ENCODE data around the gene AKT3.

AKT3 gene

GRCh38 chr1:243802736-243803135 is 47.3 kb downstream of the AKT3 start:
- Histone ChIP-seq H3K4me1 (ENCODE audit: low read length) (no peaks in the 10 kb centered on the region), H3K27ac (ENCODE audit: low read length) (no peak overlapping the region), H3K36me3 (replicated peaks; ENCODE audit: insufficient read depth, low read length) (no peaks in the 10 kb centered on the region), H3F3A (ENCODE audit: insufficient read depth, low read length) (no peaks in the 10 kb centered on the region), H2AFZ (ENCODE audit: low read length) (no peak overlapping the region), H3K4me2 (ENCODE audit: low read depth, low read length) (no peak overlapping the region), H3K27me3 (replicated peaks; ENCODE audit: insufficient read depth, low read length) (no peaks in the 10 kb centered on the region), H3K9me3 (replicated peaks; ENCODE audit: insufficient read depth, low read length) (no peaks in the 10 kb centered on the region), H3K9me2 (replicated peaks; ENCODE audit: insufficient read depth, low read length) (no peaks in the 10 kb centered on the region), H3K9ac (ENCODE audit: low read length) (no peak overlapping the region), H3K79me2 (ENCODE audit: low read length) (no peaks in the 10 kb centered on the region), H4K20me1 (ENCODE audit: insufficient read depth, low read length) (no peaks in the 10 kb centered on the region), H3K4me3 (ENCODE audit: low read length) (no peak overlapping the region)
- no peak for DNase-seq
- no peak for TF ChIP-seq EZH2 (optimal IDR thresholded peaks at IDR 0.05; ENCODE audit: low read depth, low read length)
- no peak for TF ChIP-seq EZH2phosphoT487 (IDR thresholded peaks at IDR 0.05; ENCODE audit: low read length)
- TF ChIP-seq CTCF (IDR thresholded peaks at IDR 0.05; ENCODE audit: low read length), result no peak

- no peaks in the 10 kb centered on the region for H3K4me1 ChIP-seq (ENCODE audit: low read length)
- TF ChIP-seq EZH2 (optimal IDR thresholded peaks at IDR 0.05; ENCODE audit: low read depth, low read length), result no peak
- TF ChIP-seq EZH2phosphoT487 (IDR thresholded peaks at IDR 0.05; ENCODE audit: low read length), result no peak
- no peak for TF ChIP-seq CTCF (IDR thresholded peaks at IDR 0.05; ENCODE audit: low read length)
- H3F3A ChIP-seq (ENCODE audit: insufficient read depth, low read length), result no peaks in the 10 kb centered on the region
- H3K9me2 ChIP-seq (replicated peaks; ENCODE audit: insufficient read depth, low read length), result no peaks in the 10 kb centered on the region
- no peaks in the 10 kb centered on the region for H3K27me3 ChIP-seq (replicated peaks; ENCODE audit: insufficient read depth, low read length)
- H3K27ac ChIP-seq (ENCODE audit: low read length), result no peak overlapping the region
- H4K20me1 ChIP-seq (ENCODE audit: insufficient read depth, low read length), result no peaks in the 10 kb centered on the region
- H3K4me3 ChIP-seq (ENCODE audit: low read length), result no peak overlapping the region
- H3K9me3 ChIP-seq (replicated peaks; ENCODE audit: insufficient read depth, low read length), result no peaks in the 10 kb centered on the region
- no peak for DNase-seq
- no peak overlapping the region for H2AFZ ChIP-seq (ENCODE audit: low read length)
- H3K79me2 ChIP-seq (ENCODE audit: low read length), result no peaks in the 10 kb centered on the region
- no peak overlapping the region for H3K9ac ChIP-seq (ENCODE audit: low read length)
- no peaks in the 10 kb centered on the region for H3K36me3 ChIP-seq (replicated peaks; ENCODE audit: insufficient read depth, low read length)
- H3K4me2 ChIP-seq (ENCODE audit: low read depth, low read length), result no peak overlapping the region
Measured at GRCh38 chr1:243801378-243801777, 48.7 kb downstream of the AKT3 start.

GRCh38 chr1:243799908-243800307 is 50.1 kb downstream of the AKT3 start:
- Histone ChIP-seq H3K79me2 (ENCODE audit: low read length) (no peaks in the 10 kb centered on the region), H3K27ac (ENCODE audit: low read length) (no peak overlapping the region), H2AFZ (ENCODE audit: low read length) (no peak overlapping the region), H3K9ac (ENCODE audit: low read length) (no peak overlapping the region), H3K9me3 (replicated peaks; ENCODE audit: insufficient read depth, low read length) (no peaks in the 10 kb centered on the region), H3K4me3 (ENCODE audit: low read length) (no peak overlapping the region), H3K36me3 (replicated peaks; ENCODE audit: insufficient read depth, low read length) (no peaks in the 10 kb centered on the region), H4K20me1 (ENCODE audit: insufficient read depth, low read length) (no peaks in the 10 kb centered on the region), H3K27me3 (replicated peaks; ENCODE audit: insufficient read depth, low read length) (no peaks in the 10 kb centered on the region), H3K4me2 (ENCODE audit: low read depth, low read length) (no peak overlapping the region), H3F3A (ENCODE audit: insufficient read depth, low read length) (no peaks in the 10 kb centered on the region), H3K9me2 (replicated peaks; ENCODE audit: insufficient read depth, low read length) (no peaks in the 10 kb centered on the region), H3K4me1 (ENCODE audit: low read length) (no peaks in the 10 kb centered on the region)
- no peak for DNase-seq
- TF ChIP-seq EZH2phosphoT487 (IDR thresholded peaks at IDR 0.05; ENCODE audit: low read length), result no peak
- TF ChIP-seq CTCF (IDR thresholded peaks at IDR 0.05; ENCODE audit: low read length), result no peak
- TF ChIP-seq EZH2 (optimal IDR thresholded peaks at IDR 0.05; ENCODE audit: low read depth, low read length), result no peak

Measured in MM.1S (cell line).